Body of pancreas (tissue), 4 donors: Measurements from ENCODE around the gene GMCL1. TPM values are rescaled to one million over a fixed set of nuclear protein-coding genes. Genes with fewer than 3 reads are reported as not detected.

Source experiments
- ATAC-seq: fragments of 150-250 bp; one replicate; pipeline ENCODE4 v1.9.1; 2016
- DNase-seq, 4 donors: peaks; one replicate each; pipeline ENCODE4 v3.0.0-alpha.2; 2019
- H3K27ac ChIP-seq, 4 donors: fragments of 200-600 bp; sonication (generic); 1 replicate in 3 of 4; 2 replicates in 1 of 4; pipeline versions ENCODE4 v1.5.1 to v1.6.1; 2016 to 2019; ENCODE audit warnings: mild to moderate bottlenecking in 1 of 4, mixed read lengths in 1 of 4, moderate library complexity in 1 of 4
- H3K27me3 ChIP-seq, 2 donors: fragments of 200-600 bp; sonication (generic); one replicate each; pipeline ENCODE4 v1.6.0; 2016; ENCODE audit warnings: mild to moderate bottlenecking in 1 of 2
- H3K36me3 ChIP-seq, 2 donors: fragments of 200-600 bp; sonication (generic); replicated peaks in 1 of 2; 2 replicates each; pipeline ENCODE4 v1.5.1; 2016; ENCODE audit warnings: low read depth in 2 of 2; ENCODE audit not compliant: insufficient read depth in 1 of 2
- H3K4me1 ChIP-seq: fragments of 200-600 bp; sonication (generic); one replicate; pipeline ENCODE4 v1.6.0; 2016
- H3K4me3 ChIP-seq, 2 donors: fragments of 200-600 bp; sonication (generic); 1 replicate in 1 of 2; 2 replicates in 1 of 2; pipeline ENCODE4 v1.5.1; 2016 to 2019
- H3K9me3 ChIP-seq, 3 donors: fragments of 200-600 bp; sonication (generic); 1 replicate in 2 of 3; 2 replicates in 1 of 3; pipeline ENCODE4 v1.5.1; 2016
- CTCF ChIP-seq, 7 experiments: fragments of 450-650 bp in 4 of 7; fragments of 200-600 bp in 3 of 7; sonication (generic) in 3 of 7; IDR thresholded peaks; one replicate each; pipeline ENCODE4 v1.5.1; 2016 to 2019; ENCODE audit warnings: antibody characterized with exemption in 7 of 7
- POLR2A ChIP-seq, 3 donors: fragments of 450-650 bp; IDR thresholded peaks; one replicate each; pipeline ENCODE4 v1.6.1; 2016; ENCODE audit warnings: antibody characterized with exemption in 3 of 3, mild to moderate bottlenecking in 2 of 3
- WGBS, 2 donors: methylation state at CpG; one replicate each; pipeline ENCODE4 v1.1.5; 2017; 5-methylcytosine and 5-hydroxymethylcytosine counted together
- intact Hi-C: fragments of 100-400 bp; cut with DNase I; formaldehyde crosslinking; loops from one replicate; pipeline ENCODE4 v1.15.1; 2023
- total RNA-seq, 2 donors: library from RNA; depleted of rRNA; stranded (reverse); fragments of >200 nt; gene quantifications; one replicate each; pipeline ENCODE4 v1.1.0, GENCODE V29; 2016

The GMCL1 gene
- total RNA-seq, 2 donors from 2014 or later, result 16.1 to 31.6 TPM

- intact Hi-C loops, result no loop called here
- Histone ChIP-seq H3K27ac (no peak overlapping the region), H3K36me3 (peaks cover 0 to 10% of the 10 kb centered on the region in 2 donors), H3K4me3 (no peak overlapping the region), H3K27me3 (no peaks in the 10 kb centered on the region), H3K4me1 (no peaks in the 10 kb centered on the region), H3K9me3 (no peaks in the 10 kb centered on the region)
- DNase-seq (no peak), ATAC-seq (no peak)
- TF ChIP-seq POLR2A (IDR thresholded peaks at IDR 0.05), result no peak
- TF ChIP-seq CTCF (IDR thresholded peaks at IDR 0.05), result no peak
- WGBS, 2 donors, result 85 to 86% methylated on average over 9 of the region's 9 CpGs
These were observed 17.0 kb downstream of the GMCL1 start for GRCh38 chr2:69846182-69847067.

- TF ChIP-seq POLR2A (IDR thresholded peaks at IDR 0.05) (no peak), CTCF (IDR thresholded peaks at IDR 0.05) (no peak)
- Histone ChIP-seq H3K4me1 (no peaks in the 10 kb centered on the region), H3K9me3 (no peaks in the 10 kb centered on the region), H3K27ac (no peak overlapping the region), H3K36me3 (peaks cover 0 to 10% of the 10 kb centered on the region in 2 donors), H3K4me3 (no peak overlapping the region), H3K27me3 (no peaks in the 10 kb centered on the region)
- 87 to 89% methylated on average over 5 of the region's 5 CpGs for WGBS, 2 donors
- ATAC-seq (no peak), DNase-seq (no peak)
- intact Hi-C loops, result no loop called here
These were observed 17.8 kb downstream of the GMCL1 start for GRCh38 chr2:69847068-69847828.

GRCh38 chr2:69848186-69848790 is 18.8 kb downstream of the GMCL1 start:
- intact Hi-C loops, result no loop called here
- H3K27me3 ChIP-seq, result no peaks in the 10 kb centered on the region
- peaks cover 1% of the 10 kb centered on the region for H3K4me1 ChIP-seq
- no peak overlapping the region for H3K4me3 ChIP-seq
- H3K27ac ChIP-seq, result no peak overlapping the region
- WGBS, 2 donors, result 90 to 97% methylated on average over 7 of the region's 7 CpGs
- no peaks in the 10 kb centered on the region for H3K9me3 ChIP-seq
- no peak for TF ChIP-seq CTCF (IDR thresholded peaks at IDR 0.05)
- no peak for TF ChIP-seq POLR2A (IDR thresholded peaks at IDR 0.05)
- ATAC-seq (no peak), DNase-seq (no peak)
- H3K36me3 ChIP-seq, result peaks cover 0 to 10% of the 10 kb centered on the region in 2 donors

- intact Hi-C loops, result no loop called here
- Histone ChIP-seq H3K4me1 (peaks cover 2% of the 10 kb centered on the region), H3K9me3 (no peaks in the 10 kb centered on the region), H3K36me3 (peaks cover 0 to 8% of the 10 kb centered on the region in 2 donors), H3K27ac (no peak overlapping the region), H3K27me3 (no peaks in the 10 kb centered on the region), H3K4me3 (no peak overlapping the region)
- TF ChIP-seq CTCF (IDR thresholded peaks at IDR 0.05) (no peak), POLR2A (IDR thresholded peaks at IDR 0.05) (no peak)
- ATAC-seq, result no peak
- no peak for DNase-seq
- 96% methylated on average over 2 of the region's 2 CpGs for WGBS, 2 donors
These were observed 28.8 kb downstream of the GMCL1 start for GRCh38 chr2:69858261-69858660.
